GM23248 (cell line): Measurements from ENCODE around the gene FOXP3.

Experiments used
- EZH2 ChIP-seq: fragments of 200-600 bp; sonication (generic); IDR thresholded peaks from 2 replicates; pipeline ENCODE4 v1.6.1; 2018; ENCODE audit warnings: antibody characterized with exemption, mild to moderate bottlenecking; ENCODE audit not compliant: insufficient read depth, poor library complexity, severe bottlenecking
- EZH2phosphoT487 ChIP-seq: fragments of 200-600 bp; sonication (generic); IDR thresholded peaks from 2 replicates; pipeline ENCODE4 v1.6.1; 2018; ENCODE audit warnings: antibody characterized with exemption, moderate library complexity, mild to moderate bottlenecking, low read depth; ENCODE audit not compliant: insufficient read depth

GRCh38 chrX:49211074-49211473 lies 53.4 kb downstream of the FOXP3 start:
- TF ChIP-seq EZH2 (no peak), EZH2phosphoT487 (no peak)
